Stimulated activated naive CD8-positive, alpha-beta T cell treated with anti-CD3 and anti-CD28 coated beads, Interleukin-15, amount 100 ng/mL, for 72 hours (primary cell): ENCODE measurements around the gene SLC6A12.
"Not testable (repeated sequence)": the region's sequence is repeated elsewhere in the genome, so short reads cannot be mapped to it uniquely, and the experiment has no call there.

Source experiments
- ATAC-seq: fragments of 150-1000 bp; cut with Tn5 transposase; 2 replicates; pipeline ENCODE4 v1.10.0; 2021; ENCODE audit warnings: mild to moderate bottlenecking, moderate library complexity
- DNase-seq, 2 donors: peaks; one replicate each; pipeline ENCODE4 v3.0.0; 2021 to 2022
- H3K27ac Mint-ChIP-seq, 2 donors: one replicate each; pipeline ENCODE4 v1.8.0; 2022; ENCODE audit warnings: mild to moderate bottlenecking in 2 of 2, mixed read lengths in 2 of 2, moderate library complexity in 2 of 2
- H3K27me3 Mint-ChIP-seq: one replicate; pipeline ENCODE4 v1.8.0; 2022; ENCODE audit warnings: mixed read lengths
- H3K4me1 Mint-ChIP-seq: one replicate; pipeline ENCODE4 v1.8.0; 2022; ENCODE audit warnings: mild to moderate bottlenecking, mixed read lengths
- H3K4me3 Mint-ChIP-seq, 2 donors: one replicate each; pipeline ENCODE4 v1.8.0; 2022; ENCODE audit warnings: mild to moderate bottlenecking in 2 of 2, mixed read lengths in 2 of 2, moderate library complexity in 1 of 2
- H3K9me3 Mint-ChIP-seq, 2 donors: one replicate each; pipeline ENCODE4 v1.8.0; 2022; ENCODE audit warnings: mixed read lengths in 2 of 2

The SLC6A12 gene

DNA sequence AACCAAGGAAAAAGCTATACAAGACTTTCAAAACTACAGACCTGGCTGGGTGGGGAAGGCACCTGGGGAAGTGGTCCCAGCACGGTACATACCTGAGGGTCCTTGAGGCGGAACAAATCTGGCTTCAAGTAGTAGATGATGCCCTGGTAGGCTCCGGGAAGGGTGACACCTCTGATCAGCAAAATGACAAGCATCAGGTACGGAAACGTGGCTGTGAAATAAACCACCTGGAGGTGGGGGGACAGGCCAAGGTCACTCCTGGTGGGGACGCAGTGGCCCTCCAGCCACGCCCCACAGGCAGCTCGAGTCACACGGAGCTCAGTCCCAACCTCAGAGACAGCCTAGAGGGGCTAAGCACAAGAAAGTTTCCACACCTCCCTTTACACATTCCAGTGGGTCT lies 15.3 kb downstream of the SLC6A12 start:
- H3K9me3 Mint-ChIP-seq, result peaks cover 0 to 7% of the 10 kb centered on the region in 2 donors
- ATAC-seq, result no peak
- H3K4me3 Mint-ChIP-seq, result no peak overlapping the region
- H3K4me1 Mint-ChIP-seq, result no peaks in the 10 kb centered on the region
- no peak for DNase-seq
- H3K27me3 Mint-ChIP-seq, result peaks cover 48% of the 10 kb centered on the region
- H3K27ac Mint-ChIP-seq, result no peak overlapping the region

DNA sequence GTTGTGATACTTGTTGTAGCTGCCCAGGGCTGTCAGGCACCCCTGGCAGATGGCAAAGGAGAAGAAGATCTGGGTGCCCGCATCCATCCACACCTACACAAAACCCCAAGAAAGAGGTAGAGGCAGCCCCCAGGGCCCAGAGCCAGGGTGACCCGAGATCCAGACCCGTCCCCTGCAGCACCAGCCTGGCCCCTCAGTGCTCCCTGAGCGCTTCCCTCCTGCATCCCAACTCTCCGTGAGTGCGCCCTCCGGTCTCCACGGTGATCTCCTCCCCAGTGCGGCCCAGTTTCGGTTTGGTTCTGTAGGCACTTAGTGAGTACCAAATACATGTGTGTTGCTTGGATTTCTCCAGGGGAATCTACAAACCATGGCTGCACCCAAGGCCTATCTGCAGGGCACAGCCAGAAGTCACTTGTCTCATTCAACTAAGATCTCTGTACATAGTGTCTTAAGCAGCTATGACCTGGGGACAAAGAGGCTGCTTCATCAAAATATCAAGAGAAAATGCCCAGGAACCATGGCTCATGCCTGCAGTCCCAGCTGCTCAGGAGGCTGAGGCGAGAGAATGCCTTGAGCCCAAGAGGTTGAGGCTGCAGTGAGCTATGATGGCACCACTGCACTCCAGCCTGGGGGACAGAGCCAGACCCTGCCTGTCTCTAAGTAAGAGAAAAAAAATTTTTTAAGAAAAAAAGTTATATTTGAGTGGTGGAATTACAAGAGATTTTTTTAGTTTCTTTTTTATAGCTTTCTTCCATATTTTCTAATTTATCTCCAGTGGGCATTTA lies 15.9 kb downstream of the SLC6A12 start:
- peaks cover 51% of the 10 kb centered on the region for H3K27me3 Mint-ChIP-seq
- peaks cover 0 to 7% of the 10 kb centered on the region in 2 donors for H3K9me3 Mint-ChIP-seq
- H3K4me1 Mint-ChIP-seq, result no peaks in the 10 kb centered on the region
- H3K4me3 Mint-ChIP-seq, result no peak overlapping the region
- DNase-seq (no peak), ATAC-seq (no peak)
- no peak overlapping the region for H3K27ac Mint-ChIP-seq

DNA sequence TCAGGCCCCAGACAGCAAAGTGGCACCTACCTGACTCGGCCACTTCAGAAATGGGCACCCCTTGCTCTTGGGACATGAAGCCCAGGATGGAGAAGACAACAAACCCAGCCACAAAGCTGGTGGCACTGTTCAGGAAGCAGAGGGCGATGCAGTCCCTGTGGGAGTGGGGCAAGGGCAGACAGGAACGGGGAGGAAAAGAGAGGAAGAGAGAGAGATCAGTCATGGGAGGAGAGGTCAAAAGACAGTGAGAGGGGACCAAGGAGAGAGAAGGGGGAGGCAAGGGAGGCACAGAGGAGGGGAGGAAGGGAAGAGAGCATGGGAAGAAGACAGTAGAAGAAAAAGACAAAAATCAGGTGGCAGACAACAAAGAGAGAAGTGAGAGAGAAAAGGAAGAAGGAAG lies 16.6 kb downstream of the SLC6A12 start:
- peaks cover 51% of the 10 kb centered on the region for H3K27me3 Mint-ChIP-seq
- H3K27ac Mint-ChIP-seq, result no peak overlapping the region
- no peaks in the 10 kb centered on the region for H3K4me1 Mint-ChIP-seq
- no peak overlapping the region for H3K4me3 Mint-ChIP-seq
- ATAC-seq, result no peak
- peaks cover 0 to 7% of the 10 kb centered on the region in 2 donors for H3K9me3 Mint-ChIP-seq
- no peak for DNase-seq

DNA sequence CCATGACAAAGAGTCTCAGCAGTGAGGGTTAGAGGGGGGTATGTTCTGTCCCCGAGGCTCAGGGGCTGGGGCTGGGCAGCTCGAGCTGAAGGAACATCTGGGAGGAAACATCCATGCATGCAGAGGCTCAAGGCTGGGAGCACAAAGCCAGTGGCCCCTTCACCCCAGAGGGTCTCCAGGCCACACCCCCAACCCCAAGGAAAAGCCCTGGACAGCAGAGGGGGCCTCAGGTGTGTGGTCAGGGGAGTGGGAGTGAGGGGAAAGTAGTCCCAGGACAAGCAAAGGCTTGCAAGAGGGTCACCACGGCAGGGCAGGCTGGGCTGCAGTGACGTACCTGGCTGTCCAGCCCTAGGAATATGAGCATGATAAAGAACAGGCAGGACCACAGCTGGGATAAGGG lies 17.5 kb downstream of the SLC6A12 start:
- Mint-ChIP-seq H3K4me1 (no peaks in the 10 kb centered on the region), H3K27ac (no peak overlapping the region), H3K27me3 (peaks cover 45% of the 10 kb centered on the region), H3K9me3 (peaks cover 0 to 7% of the 10 kb centered on the region in 2 donors), H3K4me3 (no peak overlapping the region)
- DNase-seq, result no peak
- no peak for ATAC-seq

DNA sequence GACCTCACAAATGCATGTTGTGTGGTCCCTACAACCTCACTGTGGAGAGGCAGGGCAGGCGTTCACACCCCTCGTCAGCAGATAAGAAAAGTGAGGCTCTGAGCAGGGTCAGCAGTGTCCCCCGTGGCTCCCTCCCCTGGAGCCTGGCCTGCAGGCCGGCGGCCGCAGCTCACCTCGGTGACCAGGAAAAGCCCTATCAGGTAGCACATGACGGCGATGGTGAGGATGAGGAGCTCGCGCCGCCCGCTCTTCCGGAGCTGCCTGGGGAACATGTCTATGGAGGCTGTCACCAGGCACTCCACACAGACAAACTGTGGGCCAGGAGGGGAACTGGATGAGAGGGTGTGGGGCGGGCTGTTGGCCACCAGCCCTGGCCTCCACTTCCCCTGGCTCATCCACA lies 18.0 kb downstream of the SLC6A12 start:
- H3K27me3 Mint-ChIP-seq, result peaks cover 45% of the 10 kb centered on the region
- no peak overlapping the region for H3K27ac Mint-ChIP-seq
- peaks cover 0 to 7% of the 10 kb centered on the region in 2 donors for H3K9me3 Mint-ChIP-seq
- DNase-seq (no peak), ATAC-seq (no peak)
- no peak overlapping the region for H3K4me3 Mint-ChIP-seq
- H3K4me1 Mint-ChIP-seq, result no peaks in the 10 kb centered on the region

DNA sequence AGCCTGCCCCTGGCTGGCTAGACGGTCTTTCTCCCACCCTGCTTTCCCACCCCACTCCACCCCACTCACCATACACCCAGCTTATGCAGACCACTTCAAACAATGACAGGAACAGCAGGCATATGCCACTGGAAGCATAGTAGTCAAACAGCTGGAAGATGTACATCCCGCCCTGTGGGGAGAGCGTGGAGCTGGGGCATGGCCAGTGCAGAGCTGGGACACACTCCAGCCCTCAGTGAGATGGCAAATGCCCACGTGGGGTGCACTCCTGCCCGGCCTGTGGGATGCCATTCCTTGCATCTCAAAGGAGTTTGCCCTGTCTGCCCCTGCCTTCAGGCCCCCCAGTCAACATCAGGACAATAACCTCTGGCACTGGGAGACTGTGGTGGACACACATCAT lies 18.8 kb downstream of the SLC6A12 start:
- Mint-ChIP-seq H3K4me3 (no peak overlapping the region), H3K9me3 (peaks cover 0 to 7% of the 10 kb centered on the region in 2 donors), H3K27ac (no peak overlapping the region), H3K4me1 (no peaks in the 10 kb centered on the region), H3K27me3 (peaks cover 43% of the 10 kb centered on the region)
- no peak for DNase-seq
- ATAC-seq, result no peak

DNA sequence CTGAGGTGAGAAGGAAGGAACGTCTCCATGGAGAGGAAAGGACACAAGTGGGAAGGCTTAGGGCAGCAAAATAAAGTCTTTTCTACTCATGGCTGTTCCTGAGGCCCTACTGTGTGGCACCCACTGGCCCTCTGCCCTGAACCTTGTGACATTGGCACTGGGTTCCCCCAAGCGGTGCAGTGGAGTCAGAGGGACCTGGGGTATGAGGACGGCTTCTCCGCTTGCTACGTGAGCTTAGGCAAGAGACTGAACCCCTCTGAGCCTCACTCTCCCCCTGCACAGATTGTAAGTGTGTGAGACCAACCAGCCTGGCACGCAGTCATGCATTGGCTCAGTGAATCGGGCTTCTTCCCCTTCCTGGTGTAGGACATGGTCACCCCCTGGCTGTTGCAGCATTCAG lies 19.7 kb downstream of the SLC6A12 start:
- Mint-ChIP-seq H3K4me1 (peaks cover 2% of the 10 kb centered on the region), H3K27me3 (peaks cover 51% of the 10 kb centered on the region), H3K9me3 (peaks cover 0 to 7% of the 10 kb centered on the region in 2 donors), H3K27ac (no peak overlapping the region), H3K4me3 (no peak overlapping the region)
- DNase-seq, result no peak
- ATAC-seq, result no peak

DNA sequence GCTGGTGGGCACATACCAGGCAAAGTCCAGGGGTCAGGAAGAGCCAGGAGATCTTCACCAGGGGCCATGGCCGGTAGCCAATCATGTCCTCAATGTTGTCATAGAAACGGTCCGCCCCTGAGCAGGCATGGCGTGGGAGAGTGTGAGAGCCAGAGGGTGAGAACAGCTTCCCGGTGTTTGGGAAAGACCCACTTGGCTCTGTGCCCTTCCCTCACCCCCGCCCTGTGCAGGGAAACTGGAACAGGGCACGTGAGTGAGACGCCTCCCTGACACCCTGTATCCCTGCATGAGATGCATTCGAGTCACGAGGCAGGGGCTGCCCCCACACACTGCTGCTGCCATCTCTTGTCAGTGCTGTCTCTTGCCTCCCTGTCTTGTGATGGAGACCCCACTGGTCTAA lies 20.7 kb downstream of the SLC6A12 start:
- H3K4me1 Mint-ChIP-seq, result peaks cover 10% of the 10 kb centered on the region
- no peak for DNase-seq
- no peak overlapping the region for H3K27ac Mint-ChIP-seq
- ATAC-seq, result no peak
- H3K27me3 Mint-ChIP-seq, result peaks cover 54% of the 10 kb centered on the region
- H3K9me3 Mint-ChIP-seq, result peaks cover 0 to 7% of the 10 kb centered on the region in 2 donors
- H3K4me3 Mint-ChIP-seq, result no peak overlapping the region

DNA sequence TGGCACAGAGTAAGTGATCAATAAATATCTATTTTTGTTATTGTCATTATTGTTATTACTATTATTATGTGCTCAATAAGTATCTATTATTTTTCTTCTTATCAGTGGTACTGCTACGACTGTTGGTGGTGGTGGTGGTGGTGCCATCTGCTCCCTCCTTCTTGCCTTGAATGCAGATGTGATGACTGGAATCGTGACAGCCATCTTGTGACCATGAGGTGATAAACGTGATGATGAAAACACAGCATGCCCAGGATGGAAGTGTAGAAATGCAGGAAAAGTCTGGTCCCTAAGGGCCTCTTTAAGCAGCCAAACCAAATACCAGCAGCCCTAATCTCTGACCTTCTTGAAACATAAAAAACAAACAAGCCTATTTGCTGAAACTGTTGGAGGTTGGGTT lies 22.4 kb downstream of the SLC6A12 start:
- no peaks in the 10 kb centered on the region for H3K9me3 Mint-ChIP-seq
- H3K27me3 Mint-ChIP-seq, result peaks cover 52% of the 10 kb centered on the region
- DNase-seq (no peak), ATAC-seq (no peak)
- H3K4me3 Mint-ChIP-seq, result no peak overlapping the region
- no peak overlapping the region for H3K27ac Mint-ChIP-seq
- H3K4me1 Mint-ChIP-seq, result peaks cover 10% of the 10 kb centered on the region

DNA sequence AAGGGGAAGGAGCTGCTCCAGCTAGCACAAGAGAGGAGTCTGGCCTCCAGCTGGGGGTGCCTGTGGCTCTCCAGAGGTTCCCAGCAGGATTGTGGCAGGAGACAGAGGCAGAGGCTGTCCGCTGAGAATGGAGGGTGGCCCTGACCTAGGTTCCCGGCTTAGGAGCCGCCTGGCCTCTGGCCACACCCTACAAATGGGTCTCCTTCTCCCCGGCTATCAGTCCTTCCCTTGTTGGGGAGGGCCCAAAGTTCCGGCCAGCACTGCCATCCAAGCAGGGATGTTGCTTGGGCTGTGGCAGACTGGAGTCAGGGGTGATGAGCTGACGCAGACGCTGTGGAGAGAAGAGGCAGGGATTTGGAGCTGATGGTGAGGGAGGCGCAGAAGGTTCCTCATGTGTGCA lies 23.1 kb downstream of the SLC6A12 start:
- no peak overlapping the region for H3K27ac Mint-ChIP-seq
- peaks cover 56% of the 10 kb centered on the region for H3K27me3 Mint-ChIP-seq
- H3K9me3 Mint-ChIP-seq, result no peaks in the 10 kb centered on the region
- DNase-seq, result no peak
- H3K4me1 Mint-ChIP-seq, result peaks cover 10% of the 10 kb centered on the region
- no peak overlapping the region for H3K4me3 Mint-ChIP-seq
- no peak for ATAC-seq

DNA sequence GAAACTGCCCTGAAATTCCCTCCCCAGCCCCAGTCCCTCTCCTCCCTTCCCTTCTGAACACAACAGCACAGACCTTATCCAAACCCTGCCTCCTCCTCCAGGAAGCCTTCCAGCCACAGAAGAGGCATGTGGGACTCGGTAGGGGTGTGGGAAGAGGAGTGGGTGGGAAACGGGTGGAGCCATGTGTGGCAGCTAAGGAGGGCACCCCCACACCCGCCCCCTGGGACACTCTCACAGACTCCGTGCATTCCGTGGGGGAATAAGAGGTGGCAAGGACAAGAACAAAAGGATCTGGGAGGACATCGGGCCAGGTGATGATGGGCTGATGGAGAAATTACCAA lies 24.4 kb downstream of the SLC6A12 start:
- no peak for DNase-seq
- ATAC-seq, result no peak
- Mint-ChIP-seq H3K27ac (no peak overlapping the region), H3K9me3 (no peaks in the 10 kb centered on the region), H3K27me3 (peaks cover 69% of the 10 kb centered on the region), H3K4me1 (peaks cover 10% of the 10 kb centered on the region), H3K4me3 (no peak overlapping the region)

DNA sequence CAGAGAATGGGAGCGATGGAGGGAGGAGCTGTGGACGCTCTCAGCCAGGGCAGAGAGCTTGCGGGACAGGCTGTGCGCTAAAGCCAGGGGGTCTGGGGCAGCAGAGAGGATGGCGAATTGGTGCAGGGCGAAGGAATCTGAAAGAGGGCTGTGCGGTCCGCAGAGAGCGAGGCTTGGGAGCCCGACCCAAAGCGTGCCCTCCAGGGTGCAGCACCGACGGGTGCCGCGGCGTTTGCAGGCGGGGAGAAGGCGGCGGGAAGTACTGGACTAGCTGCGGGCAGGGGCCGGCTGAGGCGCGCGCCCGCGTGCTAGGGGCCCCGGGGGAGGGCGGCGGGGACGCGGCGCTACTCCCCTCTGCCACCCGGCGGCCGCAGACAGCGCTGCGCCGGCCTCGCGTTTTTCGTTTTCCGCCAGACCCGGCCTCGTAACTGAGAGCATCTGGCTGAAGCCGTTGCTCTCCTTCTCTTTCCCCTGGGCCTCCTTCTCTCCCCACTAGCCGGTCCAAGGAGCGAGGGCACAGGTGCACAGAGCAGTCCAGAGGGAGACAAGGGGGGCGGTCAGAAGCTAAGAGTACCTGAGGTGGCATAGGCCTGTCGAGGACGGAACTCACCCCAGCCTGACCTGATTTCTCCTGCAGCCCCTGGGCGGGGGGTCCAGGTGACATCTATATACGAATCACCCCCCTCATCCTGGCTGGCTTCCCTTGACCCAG lies 24.9 kb downstream of the SLC6A12 start:
- peaks cover 69% of the 10 kb centered on the region for H3K27me3 Mint-ChIP-seq
- peak overlapping the region; percentile 67 to 77 for H3K4me3 Mint-ChIP-seq
- H3K9me3 Mint-ChIP-seq, result no peaks in the 10 kb centered on the region
- DNase-seq (peak; percentile 45 to 56), ATAC-seq (peak; percentile 83)
- H3K27ac Mint-ChIP-seq, result no peak overlapping the region
- peaks cover 10% of the 10 kb centered on the region for H3K4me1 Mint-ChIP-seq

DNA sequence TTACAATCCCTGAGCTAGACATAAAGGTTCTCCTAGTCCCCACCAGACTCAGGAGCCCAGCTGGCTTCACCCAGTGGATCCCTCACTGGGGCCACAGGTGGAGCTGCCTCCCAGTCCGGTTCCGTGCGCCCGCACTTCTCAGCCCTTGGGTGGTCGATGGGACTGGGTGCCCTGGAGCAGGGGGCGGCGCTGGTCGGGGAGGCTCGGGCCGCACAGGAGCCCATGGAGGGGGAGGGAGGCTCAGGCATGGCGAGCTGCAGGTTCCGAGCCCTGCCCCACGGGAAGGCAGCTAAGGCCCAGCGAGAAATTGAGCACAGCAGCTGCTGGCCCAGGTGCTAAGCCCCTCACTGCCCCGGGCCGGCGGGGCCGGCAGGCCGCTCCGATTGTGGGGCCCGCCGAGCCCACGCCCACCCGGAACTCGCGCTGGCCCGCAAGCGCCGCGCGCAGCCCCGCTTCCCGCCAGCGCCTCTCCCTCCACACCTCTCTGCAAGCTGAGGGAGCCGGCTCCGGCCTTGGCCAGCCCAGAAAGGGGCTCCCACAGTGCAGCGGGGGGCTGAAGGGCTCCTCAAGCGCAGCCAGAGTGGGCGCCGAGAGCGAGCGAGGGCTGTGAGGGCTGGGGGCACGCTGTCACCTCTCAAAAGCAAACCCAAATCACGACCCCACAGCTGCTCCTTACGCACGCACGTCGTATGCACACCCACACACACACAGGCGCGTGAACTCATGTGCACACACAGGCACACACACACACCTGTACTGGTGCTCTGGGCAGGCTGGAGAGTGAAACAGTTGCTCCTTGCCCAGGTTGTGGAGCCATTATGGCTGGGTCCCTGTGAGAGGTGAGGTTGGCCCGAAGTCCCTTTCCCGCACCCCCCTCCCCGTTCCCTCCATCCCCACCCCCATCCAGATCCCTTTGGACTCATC lies 25.7 kb downstream of the SLC6A12 start:
- not testable (repeated sequence) for DNase-seq, H3K27ac Mint-ChIP-seq, H3K9me3 Mint-ChIP-seq
- ATAC-seq, result peak; percentile 29
- Mint-ChIP-seq H3K27me3 (peaks cover 74% of the 10 kb centered on the region), H3K4me3 (peak overlapping the region; percentile 67 to 77), H3K4me1 (peaks cover 10% of the 10 kb centered on the region)

DNA sequence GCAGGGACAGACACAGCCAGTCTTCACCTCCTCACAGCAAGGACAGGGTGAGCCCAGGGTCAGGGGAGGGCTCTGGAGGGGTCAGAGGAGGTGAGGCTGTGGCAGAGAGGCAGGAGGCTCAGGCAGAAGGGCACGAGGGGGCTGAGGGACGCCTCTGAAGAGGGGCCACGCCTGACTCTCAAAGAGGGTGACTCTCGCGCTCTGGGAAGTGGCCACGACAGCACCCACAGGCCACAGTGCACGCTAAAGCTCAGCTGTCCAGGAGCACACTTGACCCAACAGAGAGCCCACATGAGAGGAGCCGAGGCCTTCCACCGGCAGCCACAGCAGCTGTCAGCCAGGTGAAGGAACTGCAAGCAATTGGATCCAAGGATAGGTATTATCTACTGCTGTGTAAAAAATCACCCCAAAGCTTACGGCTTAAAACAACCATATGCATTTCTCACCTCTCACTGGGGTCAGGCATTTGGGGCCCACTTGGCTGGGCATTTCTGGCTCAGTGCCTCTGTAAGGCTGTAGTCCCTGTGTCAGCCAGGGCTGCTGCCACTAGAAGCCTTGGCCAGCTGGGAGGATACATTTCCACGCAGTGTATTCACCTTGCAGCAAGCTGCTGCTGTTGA lies 27.8 kb downstream of the SLC6A12 start:
- ATAC-seq (no peak), DNase-seq (no peak)
- no peaks in the 10 kb centered on the region for H3K9me3 Mint-ChIP-seq
- H3K27ac Mint-ChIP-seq, result no peak overlapping the region
- peaks cover 10% of the 10 kb centered on the region for H3K4me1 Mint-ChIP-seq
- no peak overlapping the region for H3K4me3 Mint-ChIP-seq
- peaks cover 67% of the 10 kb centered on the region for H3K27me3 Mint-ChIP-seq

DNA sequence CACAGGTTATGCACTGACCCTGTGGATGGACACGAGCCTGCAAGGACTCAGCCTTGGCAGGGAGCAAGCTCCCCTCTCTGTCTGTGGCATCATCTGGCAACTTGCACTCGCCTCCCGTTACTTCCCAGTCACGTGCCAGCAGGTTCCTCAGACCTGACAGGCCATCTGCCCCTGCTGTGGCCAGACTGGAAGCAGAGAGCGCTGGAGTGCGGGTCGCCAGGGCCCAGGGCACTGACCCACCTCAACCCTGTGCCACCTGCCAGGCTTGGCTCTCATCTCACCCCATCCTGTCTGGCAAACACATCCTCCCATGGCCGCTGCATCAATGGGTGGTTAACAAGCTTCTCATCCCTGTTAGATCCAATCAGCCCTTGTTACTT lies 28.4 kb downstream of the SLC6A12 start:
- no peak for ATAC-seq

More for the DNA sequence above, 28.4 kb downstream of the SLC6A12 start:
- Mint-ChIP-seq H3K27me3 (peaks cover 63% of the 10 kb centered on the region), H3K4me3 (no peak overlapping the region), H3K4me1 (peaks cover 12% of the 10 kb centered on the region), H3K27ac (no peak overlapping the region), H3K9me3 (no peaks in the 10 kb centered on the region)
- no peak for DNase-seq
